GM23338 (cell line): Measurements from ENCODE around the gene SYK. TPM values are rescaled to one million over a fixed set of nuclear protein-coding genes. Genes with fewer than 3 reads are reported as not detected.

Experiments used
- ATAC-seq: fragments of 200-7000 bp; cut with Tn5 transposase; 3 replicates; pipeline ENCODE4 v1.9.1; 2020
- DNase-seq: peaks from one replicate; pipeline ENCODE4 v3.0.0-alpha.2; 2015; ENCODE audit warnings: low spot score
- H2AFZ ChIP-seq: fragments of 200-600 bp; sonication (generic); 2 replicates; pipeline ENCODE4 v1.8.0; 2016; ENCODE audit warnings: antibody characterized with exemption, mild to moderate bottlenecking, moderate library complexity
- H3F3A ChIP-seq: fragments of 200-600 bp; sonication (generic); replicated peaks from 2 replicates; pipeline ENCODE4 v1.8.0; 2017; ENCODE audit warnings: antibody characterized with exemption, mixed run types, low read depth
- H3K27ac ChIP-seq: fragments of 200-600 bp; sonication (generic); 2 replicates; pipeline ENCODE4 v1.6.1; 2016; ENCODE audit warnings: low read depth
- H3K27me3 ChIP-seq: fragments of 200-600 bp; sonication (generic); 2 replicates; pipeline ENCODE4 v1.8.0; 2016; ENCODE audit warnings: mild to moderate bottlenecking, mixed run types, moderate library complexity; ENCODE audit not compliant: insufficient read depth
- H3K36me3 ChIP-seq: fragments of 200-600 bp; sonication (generic); 2 replicates; pipeline ENCODE4 v1.8.0; 2016; ENCODE audit warnings: mild to moderate bottlenecking; ENCODE audit not compliant: insufficient read depth
- H3K4me1 ChIP-seq: fragments of 200-600 bp; sonication (generic); 2 replicates; pipeline ENCODE4 v1.8.0; 2016; ENCODE audit warnings: mild to moderate bottlenecking, moderate library complexity; ENCODE audit not compliant: insufficient read depth
- H3K4me2 ChIP-seq: fragments of 200-600 bp; sonication (generic); 2 replicates; pipeline ENCODE4 v1.7.1; 2017; ENCODE audit warnings: mixed run types
- H3K4me3 ChIP-seq: fragments of 200-600 bp; sonication (generic); 2 replicates; pipeline ENCODE4 v1.6.1; 2016; ENCODE audit warnings: mixed run types
- H3K79me2 ChIP-seq: fragments of 200-600 bp; sonication (generic); replicated peaks from 2 replicates; pipeline ENCODE4 v1.8.0; 2017; ENCODE audit warnings: mild to moderate bottlenecking; ENCODE audit not compliant: insufficient read depth
- H3K9me2 ChIP-seq: fragments of 200-600 bp; sonication (generic); 2 replicates; pipeline ENCODE4 v1.8.0; 2017; ENCODE audit not compliant: insufficient read depth
- H4K20me1 ChIP-seq: fragments of 200-600 bp; sonication (generic); replicated peaks from 2 replicates; pipeline ENCODE4 v1.8.0; 2017; ENCODE audit warnings: mild to moderate bottlenecking; ENCODE audit not compliant: insufficient read depth
- H3K27ac Mint-ChIP-seq: 2 replicates; pipeline ENCODE4 v1.8.0; 2020; ENCODE audit warnings: inconsistent platforms, mild to moderate bottlenecking, moderate library complexity, mixed read lengths
- H3K27me3 Mint-ChIP-seq: 3 replicates; pipeline ENCODE4 v1.8.0; 2022; ENCODE audit warnings: low read depth, mild to moderate bottlenecking, moderate library complexity, mixed read lengths, inconsistent platforms; ENCODE audit not compliant: insufficient read depth, poor library complexity
- H3K36me3 Mint-ChIP-seq: 3 replicates; pipeline ENCODE4 v1.8.0; 2021; ENCODE audit warnings: low read depth, mild to moderate bottlenecking, inconsistent platforms, moderate library complexity, mixed read lengths
- H3K4me1 Mint-ChIP-seq: 3 replicates; pipeline ENCODE4 v1.8.0; 2020; ENCODE audit warnings: mild to moderate bottlenecking, inconsistent platforms, mixed read lengths
- H3K4me3 Mint-ChIP-seq: 3 replicates; pipeline ENCODE4 v1.8.0; 2021; ENCODE audit warnings: moderate library complexity, mild to moderate bottlenecking, inconsistent platforms, mixed read lengths
- H3K9me3 Mint-ChIP-seq: 3 replicates; pipeline ENCODE4 v1.8.0; 2020; ENCODE audit warnings: moderate library complexity, mild to moderate bottlenecking, inconsistent platforms, mixed read lengths
- CREB1 ChIP-seq: fragments of 250-450 bp; sonication (Bioruptor Pico); IDR thresholded peaks from 2 replicates; pipeline ENCODE4 v1.5.0; 2020; ENCODE audit warnings: low read depth, mild to moderate bottlenecking, moderate library complexity
- CTCF ChIP-seq, 2 experiments: fragments of 200-600 bp in 1 of 2; sonication (generic) in 1 of 2; conservative IDR thresholded peaks; 2 replicates each; pipeline versions ENCODE4 v1.5.1 to v1.6.1; 2016 to 2017; ENCODE audit warnings: antibody characterized with exemption in 2 of 2, low read depth in 2 of 2, mild to moderate bottlenecking in 2 of 2, moderate library complexity in 1 of 2
- ETS1 ChIP-seq: IDR thresholded peaks from 2 replicates; pipeline ENCODE4 v1.6.1; 2016; ENCODE audit warnings: antibody characterized with exemption
- EZH2 ChIP-seq: fragments of 200-600 bp; sonication (generic); IDR thresholded peaks from one replicate; pipeline ENCODE4 v1.8.0; 2017; ENCODE audit warnings: antibody characterized with exemption, mild to moderate bottlenecking, low read depth; ENCODE audit not compliant: unreplicated experiment
- EZH2phosphoT487 ChIP-seq: fragments of 200-600 bp; sonication (generic); IDR thresholded peaks from one replicate; pipeline ENCODE4 v1.8.1; 2018; ENCODE audit warnings: antibody characterized with exemption; ENCODE audit not compliant: unreplicated experiment
- JUNB ChIP-seq: IDR thresholded peaks from one replicate; pipeline ENCODE4 v1.6.1; 2016; ENCODE audit warnings: antibody characterized with exemption; ENCODE audit not compliant: unreplicated experiment
- NANOG ChIP-seq: IDR thresholded peaks from 2 replicates; pipeline ENCODE4 v1.6.1; 2016; ENCODE audit warnings: antibody characterized with exemption, borderline replicate concordance
- POLR2AphosphoS5 ChIP-seq: IDR thresholded peaks from 2 replicates; pipeline ENCODE4 v1.6.1; 2016; ENCODE audit warnings: antibody characterized with exemption, low read depth
- REST ChIP-seq: IDR thresholded peaks from one replicate; pipeline ENCODE4 v1.6.1; 2018; ENCODE audit warnings: antibody characterized with exemption; ENCODE audit not compliant: unreplicated experiment
- STAT1 ChIP-seq: IDR thresholded peaks from one replicate; pipeline ENCODE4 v1.6.1; 2016; ENCODE audit warnings: antibody characterized with exemption; ENCODE audit not compliant: unreplicated experiment
- ZNF114 ChIP-seq: fragments of 250-450 bp; sonication (Bioruptor Pico); IDR thresholded peaks from 2 replicates; pipeline ENCODE4 v1.5.0; 2020; ENCODE audit warnings: mild to moderate bottlenecking, moderate library complexity
- ZNF331 ChIP-seq: fragments of 250-450 bp; sonication (Bioruptor Pico); IDR thresholded peaks from 2 replicates; pipeline ENCODE4 v1.5.0; 2020; ENCODE audit warnings: low read depth, mild to moderate bottlenecking, moderate library complexity
- polyA plus RNA-seq: library from polyadenylated mRNA; unstranded; fragments of >200 nt; fragmentation: Nextera tagmentation; extraction: Ambion mirVana; gene quantifications from 2 replicates; pipeline ENCODE4 v1.2.1, GENCODE V29; 2016
- total RNA-seq: library from RNA; depleted of rRNA; stranded (reverse); fragments of >200 nt; shearing (Covaris generic); gene quantifications from 2 replicates; pipeline ENCODE4 v1.2.3, GENCODE V29; 2014
- TF ChIP-seq, protein P1 (sequence below): fragments of 250-450 bp; sonication (Bioruptor Pico); IDR thresholded peaks from 2 replicates; pipeline ENCODE4 v1.5.0; 2020; ENCODE audit warnings: mild to moderate bottlenecking, moderate library complexity

SYK gene
- total and polyA plus RNA-seq, 2 experiments from 2014 or later, result 1.5 to 5.8 TPM

DNA sequence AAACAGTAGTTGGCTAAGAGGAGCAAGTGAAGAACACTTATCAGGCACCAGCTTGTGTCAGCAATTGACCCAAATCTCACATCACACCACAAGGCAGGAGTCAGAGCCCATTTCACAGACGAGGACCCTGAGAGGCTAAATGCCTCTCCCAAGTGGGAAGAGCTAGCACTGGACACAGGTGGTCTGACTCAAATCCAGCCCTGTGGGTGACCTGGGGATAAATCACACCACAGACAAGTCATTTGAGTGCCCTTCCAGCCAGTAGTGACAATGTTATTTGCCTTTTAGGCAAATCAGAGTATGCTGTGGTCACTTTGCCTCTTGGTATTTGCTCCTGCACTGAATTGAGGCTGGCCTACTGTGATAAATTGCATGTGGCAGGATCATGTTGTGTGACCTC is 138.7 kb downstream of the SYK start:
- Mint-ChIP-seq H3K4me3 (no peak overlapping the region), H3K36me3 (no peaks in the 10 kb centered on the region; the same call in 2 of the 3 replicates), H3K27ac (no peak overlapping the region), H3K9me3 (no peaks in the 10 kb centered on the region), H3K4me1 (no peaks in the 10 kb centered on the region), H3K27me3 (peaks cover 8% of the 10 kb centered on the region)
- no peaks in the 10 kb centered on the region for H3K79me2 ChIP-seq
- TF ChIP-seq CTCF (conservative IDR thresholded peaks at IDR 0.05; ENCODE audit: low read depth in 2 of 2) (no peak), EZH2 (no peak), REST (no peak), ZNF114 (CRISPR knock-in tag) (no peak), JUNB (no peak), ETS1 (no peak), ZNF331 (CRISPR knock-in tag) (no peak), EZH2phosphoT487 (no peak), CREB1 (CRISPR knock-in tag) (no peak), POLR2AphosphoS5 (no peak), STAT1 (no peak), NANOG (no peak)
- TF ChIP-seq, protein P1, sequence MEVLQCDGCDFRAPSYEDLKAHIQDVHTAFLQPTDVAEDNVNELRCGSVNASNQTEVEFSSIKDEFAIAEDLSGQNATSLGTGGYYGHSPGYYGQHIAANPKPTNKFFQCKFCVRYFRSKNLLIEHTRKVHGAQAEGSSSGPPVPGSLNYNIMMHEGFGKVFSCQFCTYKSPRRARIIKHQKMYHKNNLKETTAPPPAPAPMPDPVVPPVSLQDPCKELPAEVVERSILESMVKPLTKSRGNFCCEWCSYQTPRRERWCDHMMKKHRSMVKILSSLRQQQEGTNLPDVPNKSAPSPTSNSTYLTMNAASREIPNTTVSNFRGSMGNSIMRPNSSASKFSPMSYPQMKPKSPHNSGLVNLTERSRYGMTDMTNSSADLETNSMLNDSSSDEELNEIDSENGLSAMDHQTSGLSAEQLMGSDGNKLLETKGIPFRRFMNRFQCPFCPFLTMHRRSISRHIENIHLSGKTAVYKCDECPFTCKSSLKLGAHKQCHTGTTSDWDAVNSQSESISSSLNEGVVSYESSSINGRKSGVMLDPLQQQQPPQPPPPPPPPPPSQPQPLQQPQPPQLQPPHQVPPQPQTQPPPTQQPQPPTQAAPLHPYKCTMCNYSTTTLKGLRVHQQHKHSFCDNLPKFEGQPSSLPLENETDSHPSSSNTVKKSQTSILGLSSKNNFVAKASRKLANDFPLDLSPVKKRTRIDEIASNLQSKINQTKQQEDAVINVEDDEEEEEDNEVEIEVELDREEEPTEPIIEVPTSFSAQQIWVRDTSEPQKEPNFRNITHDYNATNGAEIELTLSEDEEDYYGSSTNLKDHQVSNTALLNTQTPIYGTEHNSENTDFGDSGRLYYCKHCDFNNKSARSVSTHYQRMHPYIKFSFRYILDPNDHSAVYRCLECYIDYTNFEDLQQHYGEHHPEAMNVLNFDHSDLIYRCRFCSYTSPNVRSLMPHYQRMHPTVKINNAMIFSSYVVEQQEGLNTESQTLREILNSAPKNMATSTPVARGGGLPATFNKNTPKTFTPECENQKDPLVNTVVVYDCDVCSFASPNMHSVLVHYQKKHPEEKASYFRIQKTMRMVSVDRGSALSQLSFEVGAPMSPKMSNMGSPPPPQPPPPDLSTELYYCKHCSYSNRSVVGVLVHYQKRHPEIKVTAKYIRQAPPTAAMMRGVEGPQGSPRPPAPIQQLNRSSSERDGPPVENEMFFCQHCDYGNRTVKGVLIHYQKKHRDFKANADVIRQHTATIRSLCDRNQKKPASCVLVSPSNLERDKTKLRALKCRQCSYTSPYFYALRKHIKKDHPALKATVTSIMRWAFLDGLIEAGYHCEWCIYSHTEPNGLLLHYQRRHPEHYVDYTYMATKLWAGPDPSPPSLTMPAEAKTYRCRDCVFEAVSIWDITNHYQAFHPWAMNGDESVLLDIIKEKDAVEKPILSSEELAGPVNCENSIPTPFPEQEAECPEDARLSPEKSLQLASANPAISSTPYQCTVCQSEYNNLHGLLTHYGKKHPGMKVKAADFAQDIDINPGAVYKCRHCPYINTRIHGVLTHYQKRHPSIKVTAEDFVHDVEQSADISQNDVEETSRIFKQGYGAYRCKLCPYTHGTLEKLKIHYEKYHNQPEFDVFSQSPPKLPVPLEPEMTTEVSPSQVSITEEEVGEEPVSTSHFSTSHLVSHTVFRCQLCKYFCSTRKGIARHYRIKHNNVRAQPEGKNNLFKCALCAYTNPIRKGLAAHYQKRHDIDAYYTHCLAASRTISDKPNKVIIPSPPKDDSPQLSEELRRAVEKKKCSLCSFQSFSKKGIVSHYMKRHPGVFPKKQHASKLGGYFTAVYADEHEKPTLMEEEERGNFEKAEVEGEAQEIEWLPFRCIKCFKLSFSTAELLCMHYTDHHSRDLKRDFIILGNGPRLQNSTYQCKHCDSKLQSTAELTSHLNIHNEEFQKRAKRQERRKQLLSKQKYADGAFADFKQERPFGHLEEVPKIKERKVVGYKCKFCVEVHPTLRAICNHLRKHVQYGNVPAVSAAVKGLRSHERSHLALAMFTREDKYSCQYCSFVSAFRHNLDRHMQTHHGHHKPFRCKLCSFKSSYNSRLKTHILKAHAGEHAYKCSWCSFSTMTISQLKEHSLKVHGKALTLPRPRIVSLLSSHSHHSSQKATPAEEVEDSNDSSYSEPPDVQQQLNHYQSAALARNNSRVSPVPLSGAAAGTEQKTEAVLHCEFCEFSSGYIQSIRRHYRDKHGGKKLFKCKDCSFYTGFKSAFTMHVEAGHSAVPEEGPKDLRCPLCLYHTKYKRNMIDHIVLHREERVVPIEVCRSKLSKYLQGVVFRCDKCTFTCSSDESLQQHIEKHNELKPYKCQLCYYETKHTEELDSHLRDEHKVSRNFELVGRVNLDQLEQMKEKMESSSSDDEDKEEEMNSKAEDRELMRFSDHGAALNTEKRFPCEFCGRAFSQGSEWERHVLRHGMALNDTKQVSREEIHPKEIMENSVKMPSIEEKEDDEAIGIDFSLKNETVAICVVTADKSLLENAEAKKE (CRISPR knock-in tag), result no peak
- H3K36me3 ChIP-seq, result no peaks in the 10 kb centered on the region
- no peak for ATAC-seq
- H2AFZ ChIP-seq, result no peak overlapping the region
- no peaks in the 10 kb centered on the region for H3K4me1 ChIP-seq
- H3K9me2 ChIP-seq, result 0 out of 2 replicates have a peak, but pooled peaks cover 7% of the 10 kb centered on the region
- no peak overlapping the region for H3K27ac ChIP-seq
- H4K20me1 ChIP-seq, result no peaks in the 10 kb centered on the region
- no peaks in the 10 kb centered on the region for H3F3A ChIP-seq
- no peak overlapping the region for H3K4me2 ChIP-seq
- no peak for DNase-seq
- H3K27me3 ChIP-seq, result no peaks in the 10 kb centered on the region
- H3K4me3 ChIP-seq, result no peak overlapping the region
